Panc1 (cell line): Measurements from ENCODE around the gene RAMP2.

Experiments used
- CTCF ChIP-seq: fragments of 450-650 bp; IDR thresholded peaks from 2 replicates; pipeline ENCODE4 v1.5.1; 2017; ENCODE audit warnings: mild to moderate bottlenecking
- POLR2AphosphoS5 ChIP-seq: IDR thresholded peaks from 2 replicates; pipeline ENCODE4 v1.6.1; 2012; ENCODE audit warnings: mild to moderate bottlenecking, low read depth, low read length, moderate library complexity
- REST ChIP-seq, 2 experiments: IDR thresholded peaks; 2 replicates each; pipeline ENCODE4 v1.6.1; 2011 to 2012; ENCODE audit warnings: low read depth in 2 of 2, control low read depth in 1 of 2, low read length in 1 of 2, mild to moderate bottlenecking in 1 of 2, moderate library complexity in 1 of 2; ENCODE audit not compliant: insufficient read depth in 1 of 2
- SIN3A ChIP-seq: IDR thresholded peaks from 2 replicates; pipeline ENCODE4 v1.6.1; 2012; ENCODE audit warnings: low read depth, mild to moderate bottlenecking, low read length, moderate library complexity, borderline replicate concordance; ENCODE audit not compliant: insufficient read depth
- TCF7L2 ChIP-seq: IDR thresholded peaks from 2 replicates; pipeline ENCODE4 v1.6.1; 2011; ENCODE audit warnings: mild to moderate bottlenecking, low read depth, low read length, inconsistent platforms

- TF ChIP-seq POLR2AphosphoS5 (no peak), CTCF (no peak), SIN3A (no peak), TCF7L2 (no peak), REST (IDR thresholded peaks at IDR 0.05; ENCODE audit: insufficient read depth in 1 of 2, low read depth in 2 of 2, low read length in 1 of 2) (no peak)
Measured at GRCh38 chr17:42751628-42752027, 9.4 kb upstream of the RAMP2 start.
